ENCODE measurements around the gene ENAH.

GRCh38 chr1:225650179-225650578, 2.7 kb downstream of the ENAH start:
- TF ChIP-seq CTCF (IDR thresholded peaks at IDR 0.05; ENCODE audit: insufficient read depth, low read length) (no peak), POLR2AphosphoS5 (IDR thresholded peaks at IDR 0.05; ENCODE audit: low read depth) (no peak), REST (IDR thresholded peaks at IDR 0.05; ENCODE audit: insufficient replicate concordance, low read depth) (no peak)

Data from HL-60 (cell line).